Spleen (tissue), 11 donors: ENCODE measurements around the gene CNTLN. TPM values are rescaled to one million over a fixed set of nuclear protein-coding genes. Genes with fewer than 3 reads are reported as not detected.

Experiments
- DNase-seq: peaks from one replicate; pipeline ENCODE4 v3.0.0-alpha.2; 2020
- H3K27ac ChIP-seq, 8 donors: fragments of 200-600 bp; sonication (generic) in 7 of 8; 1 replicate in 4 of 8; 2 replicates in 4 of 8; pipeline versions ENCODE4 v1.5.0 to v1.8.0; 2016 to 2021; ENCODE audit warnings: inconsistent platforms in 4 of 8, mild to moderate bottlenecking in 4 of 8, moderate library complexity in 1 of 8
- H3K27me3 ChIP-seq, 7 donors: fragments of 200-600 bp; sonication (generic) in 6 of 7; replicated peaks in 1 of 7; 1 replicate in 4 of 7; 2 replicates in 3 of 7; pipeline versions ENCODE4 v1.5.0 to v1.8.0; 2016 to 2021; ENCODE audit warnings: inconsistent platforms in 3 of 7, mild to moderate bottlenecking in 1 of 7
- H3K36me3 ChIP-seq, 6 donors: fragments of 200-600 bp; sonication (generic) in 5 of 6; 1 replicate in 4 of 6; 2 replicates in 2 of 6; pipeline versions ENCODE4 v1.5.0 to v1.8.0; 2016 to 2021; ENCODE audit warnings: inconsistent platforms in 2 of 6
- H3K4me1 ChIP-seq, 6 donors: fragments of 200-600 bp; sonication (generic) in 5 of 6; 1 replicate in 3 of 6; 2 replicates in 3 of 6; pipeline versions ENCODE4 v1.5.0 to v1.8.0; 2016 to 2021; ENCODE audit warnings: inconsistent platforms in 3 of 6
- H3K4me3 ChIP-seq, 8 donors: fragments of 200-600 bp; sonication (generic) in 7 of 8; 1 replicate in 4 of 8; 2 replicates in 4 of 8; pipeline versions ENCODE4 v1.5.0 to v1.8.0; 2016 to 2021; ENCODE audit warnings: inconsistent platforms in 4 of 8, mild to moderate bottlenecking in 4 of 8, moderate library complexity in 2 of 8
- H3K9me3 ChIP-seq, 8 donors: fragments of 200-600 bp; sonication (generic) in 7 of 8; 1 replicate in 4 of 8; 2 replicates in 4 of 8; pipeline versions ENCODE4 v1.5.0 to v1.8.0; 2016 to 2021; ENCODE audit warnings: inconsistent platforms in 4 of 8
- CTCF ChIP-seq, 11 experiments: fragments of 200-600 bp in 7 of 11; fragments of 450-650 bp in 4 of 11; sonication (generic) in 4 of 11; IDR thresholded peaks in 8 of 11; conservative IDR thresholded peaks in 3 of 11; 1 replicate in 7 of 11; 2 replicates in 4 of 11; pipeline versions ENCODE4 v1.4.0 to v1.8.0; 2016 to 2021; ENCODE audit warnings: antibody characterized with exemption in 11 of 11, inconsistent platforms in 4 of 11, mild to moderate bottlenecking in 1 of 11
- POLR2A ChIP-seq, 3 donors: fragments of 450-650 bp; IDR thresholded peaks; one replicate each; pipeline ENCODE4 v1.5.1; 2017; ENCODE audit warnings: antibody characterized with exemption in 3 of 3, mild to moderate bottlenecking in 1 of 3
- POLR2AphosphoS5 ChIP-seq, 3 donors: sonication (generic); formaldehyde crosslinking; IDR thresholded peaks; one replicate each; pipeline ENCODE4 v1.5.1; 2017; ENCODE audit warnings: antibody characterized with exemption in 3 of 3
- WGBS, 5 donors: extraction: QIAGEN DNeasy Blood & Tissue Kit in 3 of 5; methylation state at CpG; one replicate each; pipeline versions ENCODE4 v1.1.5 to v1.1.7; 2013 to 2018; 5-methylcytosine and 5-hydroxymethylcytosine counted together
- intact Hi-C: fragments of 100-400 bp; cut with DNase I; formaldehyde crosslinking; loops from one replicate; pipeline ENCODE4 v1.15.0; 2023; ENCODE audit warnings: low total_unique reads
- polyA plus RNA-seq, 3 donors: library from polyadenylated mRNA; stranded (reverse); fragments of 200-250 nt; gene quantifications; one replicate each; pipeline ENCODE4 v1.2.1, GENCODE V29; 2013
- small RNA-seq, 4 donors: library from RNA; depleted of rRNA; stranded (forward); fragments of <200 nt; gene quantifications; one replicate each; pipeline ENCODE3, GENCODE V24; 2016
- total RNA-seq, 7 donors: library from RNA; depleted of rRNA in 3 of 7; stranded (reverse); fragments of >200 nt in 3 of 7; fragmentation: NEBNext Ultra II Directional in 4 of 7; extraction: Animal tissue kit (Norgen Biotek cat#: 25700) in 4 of 7; gene quantifications; one replicate each; pipeline versions ENCODE4 v1.1.0 to v1.2.1, GENCODE V29; 2016 to 2021
- donor health status: healthy with polysubstance abuse.
- donor health status: DM: no; HTN: no; CAD: no; lungs with moderate emphysema.
- donor health status: DM: no; HTN: no; CAD: no.
- donor health status: Bipolar disorder and iron deficiency.
- donor health status: healthy.
- donor health status: DM: no; HTN: no; CAD: no.
- donor health status: DM: yes; HTN: yes; CAD: no.

CNTLN gene
- total and polyA plus RNA-seq, 10 donors, result 1.1 to 26.2 (median 9.8) TPM

GRCh38 chr9:17551023-17551422 is 416.2 kb downstream of the CNTLN start:
- TF ChIP-seq POLR2AphosphoS5 (IDR thresholded peaks at IDR 0.05) (no peak), POLR2A (IDR thresholded peaks at IDR 0.05) (no peak), CTCF (IDR thresholded peaks at IDR 0.05 in 8 of 11, conservative IDR thresholded peaks at IDR 0.05 in 3 of 11) (no peak)
- no peaks in the 10 kb centered on the region for H3K36me3 ChIP-seq
- WGBS, 5 donors, result 70 to 86% (median 79%) methylated on average over 2 of the region's 2 CpGs

More at GRCh38 chr9:17551023-17551422, 416.2 kb downstream of the CNTLN start:
- no peaks in the 10 kb centered on the region for H3K4me1 ChIP-seq
- no peak overlapping the region for H3K4me3 ChIP-seq
- intact Hi-C loops, result no loop called here
- H3K27ac ChIP-seq, result no peak overlapping the region
- H3K27me3 ChIP-seq, result no peaks in the 10 kb centered on the region
- H3K9me3 ChIP-seq, result peaks cover 0 to 37% (median 25%) of the 10 kb centered on the region in 8 donors
- DNase-seq, result no peak

Small RNA genes lying within 50 kb of the gene (small RNA-seq; reads per million reads assigned to genes)
- gene RPS29P33, result 0 reads per million in 4 donors
